Gastrocnemius medialis (tissue), 4 donors: Measurements from ENCODE around the gene ST6GALNAC6.

Experiments used
- CTCF ChIP-seq, 5 experiments: fragments of 450-650 bp in 3 of 5; fragments of 200-600 bp in 2 of 5; sonication (generic) in 2 of 5; IDR thresholded peaks in 4 of 5; conservative IDR thresholded peaks in 1 of 5; 1 replicate in 4 of 5; 2 replicates in 1 of 5; pipeline ENCODE4 v1.5.1; 2016 to 2019; ENCODE audit warnings: antibody characterized with exemption in 5 of 5, mild to moderate bottlenecking in 3 of 5, moderate library complexity in 3 of 5
- POLR2A ChIP-seq, 2 donors: fragments of 450-650 bp; IDR thresholded peaks; one replicate each; pipeline ENCODE4 v1.6.1; 2017; ENCODE audit warnings: antibody characterized with exemption in 2 of 2, mild to moderate bottlenecking in 2 of 2, moderate library complexity in 2 of 2

- TF ChIP-seq CTCF (IDR thresholded peaks at IDR 0.05 in 4 of 5, conservative IDR thresholded peaks at IDR 0.05 in 1 of 5) (no peak), POLR2A (IDR thresholded peaks at IDR 0.05) (no peak)
Measured at GRCh38 chr9:127846443-127847177, 52.8 kb downstream of the ST6GALNAC6 start.
